ENCODE results near the gene ARHGAP6.
"Not testable (repeated sequence)": the region's sequence is repeated elsewhere in the genome, so short reads cannot be mapped to it uniquely, and the experiment has no call there.

DNA sequence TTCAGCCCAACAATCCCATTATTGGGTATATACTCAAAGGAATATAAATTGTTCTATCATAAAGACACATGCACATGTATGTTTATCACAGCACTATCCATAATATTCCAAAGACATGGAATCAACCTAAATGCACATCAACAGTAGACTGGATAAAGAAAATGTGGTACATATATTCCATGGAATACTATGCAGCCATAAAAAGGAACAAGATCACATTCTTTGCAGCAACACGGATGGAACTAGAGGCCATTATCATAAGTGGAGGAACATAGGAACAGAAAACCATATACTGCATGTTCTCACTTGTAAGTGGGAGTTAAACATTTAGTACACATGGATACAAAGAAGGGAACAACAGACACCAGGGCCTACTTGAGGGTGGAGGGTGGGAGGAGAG is 301.9 kb downstream of the ARHGAP6 start:
- TF ChIP-seq, protein P1, sequence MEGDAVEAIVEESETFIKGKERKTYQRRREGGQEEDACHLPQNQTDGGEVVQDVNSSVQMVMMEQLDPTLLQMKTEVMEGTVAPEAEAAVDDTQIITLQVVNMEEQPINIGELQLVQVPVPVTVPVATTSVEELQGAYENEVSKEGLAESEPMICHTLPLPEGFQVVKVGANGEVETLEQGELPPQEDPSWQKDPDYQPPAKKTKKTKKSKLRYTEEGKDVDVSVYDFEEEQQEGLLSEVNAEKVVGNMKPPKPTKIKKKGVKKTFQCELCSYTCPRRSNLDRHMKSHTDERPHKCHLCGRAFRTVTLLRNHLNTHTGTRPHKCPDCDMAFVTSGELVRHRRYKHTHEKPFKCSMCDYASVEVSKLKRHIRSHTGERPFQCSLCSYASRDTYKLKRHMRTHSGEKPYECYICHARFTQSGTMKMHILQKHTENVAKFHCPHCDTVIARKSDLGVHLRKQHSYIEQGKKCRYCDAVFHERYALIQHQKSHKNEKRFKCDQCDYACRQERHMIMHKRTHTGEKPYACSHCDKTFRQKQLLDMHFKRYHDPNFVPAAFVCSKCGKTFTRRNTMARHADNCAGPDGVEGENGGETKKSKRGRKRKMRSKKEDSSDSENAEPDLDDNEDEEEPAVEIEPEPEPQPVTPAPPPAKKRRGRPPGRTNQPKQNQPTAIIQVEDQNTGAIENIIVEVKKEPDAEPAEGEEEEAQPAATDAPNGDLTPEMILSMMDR (IDR thresholded peaks at IDR 0.05; ENCODE audit: low read depth, low read length): not testable (repeated sequence)
- TF ChIP-seq POLR2A (IDR thresholded peaks at IDR 0.05; ENCODE audit: extremely low read depth, insufficient read length): not testable (repeated sequence)
